Omental fat pad (tissue), 4 donors: Measurements from ENCODE around the gene AKAP13. TPM values are rescaled to one million over a fixed set of nuclear protein-coding genes. Genes with fewer than 3 reads are reported as not detected.

ENCODE experiments used
- ATAC-seq: fragments of 150-250 bp; one replicate; pipeline ENCODE4 v1.9.1; 2016; ENCODE audit warnings: mild to moderate bottlenecking, moderate library complexity; ENCODE audit not compliant: low FRiP score
- DNase-seq: peaks from one replicate; pipeline ENCODE4 v3.0.0-alpha.2; 2019; ENCODE audit warnings: low spot score
- total RNA-seq, 4 donors: library from RNA; depleted of rRNA; stranded (reverse); fragments of >200 nt; gene quantifications; one replicate each; pipeline ENCODE4 v1.1.0, GENCODE V29; 2016
- TF ChIP-seq, protein P1 (sequence below), 3 donors: fragments of 450-650 bp; IDR thresholded peaks; one replicate each; pipeline ENCODE4 v1.5.1; 2016 to 2017; ENCODE audit warnings: antibody characterized with exemption in 3 of 3, mild to moderate bottlenecking in 3 of 3, moderate library complexity in 2 of 3

AKAP13 gene
- total RNA-seq, 4 donors from 2014 or later, result 162 to 301 (median 216) TPM

DNA sequence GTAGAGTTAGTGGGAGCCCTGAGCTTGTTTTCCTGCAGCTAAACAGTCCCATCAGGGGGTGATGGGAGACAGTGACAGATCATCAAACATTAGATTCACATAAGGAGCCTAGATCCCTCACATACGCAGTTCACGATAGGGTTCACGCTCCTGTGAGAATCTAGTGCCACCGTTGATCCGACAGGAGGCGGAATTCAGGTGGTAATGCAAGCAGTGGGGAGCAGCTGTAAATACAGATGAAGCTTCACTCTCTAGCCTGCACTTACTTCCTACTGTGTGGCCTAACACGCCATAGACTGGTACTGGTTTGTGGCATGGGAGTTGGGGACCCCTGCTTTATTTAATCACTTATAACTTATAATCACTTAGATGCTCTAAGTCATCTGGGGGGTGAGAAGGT, 179.1 kb downstream of the AKAP13 start:
- ATAC-seq (no peak), DNase-seq (no peak)
- TF ChIP-seq, protein P1, sequence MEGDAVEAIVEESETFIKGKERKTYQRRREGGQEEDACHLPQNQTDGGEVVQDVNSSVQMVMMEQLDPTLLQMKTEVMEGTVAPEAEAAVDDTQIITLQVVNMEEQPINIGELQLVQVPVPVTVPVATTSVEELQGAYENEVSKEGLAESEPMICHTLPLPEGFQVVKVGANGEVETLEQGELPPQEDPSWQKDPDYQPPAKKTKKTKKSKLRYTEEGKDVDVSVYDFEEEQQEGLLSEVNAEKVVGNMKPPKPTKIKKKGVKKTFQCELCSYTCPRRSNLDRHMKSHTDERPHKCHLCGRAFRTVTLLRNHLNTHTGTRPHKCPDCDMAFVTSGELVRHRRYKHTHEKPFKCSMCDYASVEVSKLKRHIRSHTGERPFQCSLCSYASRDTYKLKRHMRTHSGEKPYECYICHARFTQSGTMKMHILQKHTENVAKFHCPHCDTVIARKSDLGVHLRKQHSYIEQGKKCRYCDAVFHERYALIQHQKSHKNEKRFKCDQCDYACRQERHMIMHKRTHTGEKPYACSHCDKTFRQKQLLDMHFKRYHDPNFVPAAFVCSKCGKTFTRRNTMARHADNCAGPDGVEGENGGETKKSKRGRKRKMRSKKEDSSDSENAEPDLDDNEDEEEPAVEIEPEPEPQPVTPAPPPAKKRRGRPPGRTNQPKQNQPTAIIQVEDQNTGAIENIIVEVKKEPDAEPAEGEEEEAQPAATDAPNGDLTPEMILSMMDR (IDR thresholded peaks at IDR 0.05), result no peak

DNA sequence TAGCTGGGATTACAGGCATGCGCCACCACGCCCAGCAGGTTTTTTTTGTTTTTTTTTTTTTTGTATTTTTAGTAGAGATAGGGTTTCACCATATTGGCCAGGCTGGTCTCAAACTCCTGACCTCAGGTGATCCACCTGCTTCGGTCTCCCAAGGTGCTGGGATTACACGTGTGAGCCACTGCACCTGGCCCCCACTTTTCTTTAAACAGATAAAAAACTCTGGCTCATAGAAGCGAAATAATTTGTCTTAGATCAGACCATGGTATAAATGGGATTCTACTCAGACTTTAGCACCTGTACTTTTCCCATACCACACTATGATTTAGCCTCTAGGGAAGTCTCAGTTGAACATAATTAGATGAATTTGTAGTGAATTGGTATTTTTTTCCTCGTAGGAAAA, 182.4 kb downstream of the AKAP13 start:
- TF ChIP-seq, protein P1 (IDR thresholded peaks at IDR 0.05), result no peak
- no peak for DNase-seq
- ATAC-seq, result no peak

DNA sequence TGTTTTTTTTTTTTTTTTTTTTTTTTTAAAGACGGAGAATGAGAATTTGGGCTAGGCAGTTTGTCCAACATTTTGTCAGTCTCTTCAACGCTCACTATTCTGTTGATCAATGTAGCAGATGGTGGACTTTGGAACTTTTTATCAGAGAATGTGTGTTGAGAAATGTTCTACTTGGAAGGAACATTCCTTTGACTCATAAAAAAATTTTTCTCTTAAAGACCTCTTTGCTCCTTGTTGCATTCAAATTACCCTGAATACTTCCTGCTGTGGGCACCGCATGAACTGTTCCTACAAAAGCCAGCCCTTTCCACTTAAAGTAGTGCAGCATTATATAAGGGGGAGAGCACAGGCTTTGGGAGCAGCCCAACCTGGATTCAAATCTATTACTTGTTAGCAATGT, 182.9 kb downstream of the AKAP13 start:
- TF ChIP-seq, protein P1 (IDR thresholded peaks at IDR 0.05), result no peak
- DNase-seq (no peak), ATAC-seq (peak; percentile 60)

DNA sequence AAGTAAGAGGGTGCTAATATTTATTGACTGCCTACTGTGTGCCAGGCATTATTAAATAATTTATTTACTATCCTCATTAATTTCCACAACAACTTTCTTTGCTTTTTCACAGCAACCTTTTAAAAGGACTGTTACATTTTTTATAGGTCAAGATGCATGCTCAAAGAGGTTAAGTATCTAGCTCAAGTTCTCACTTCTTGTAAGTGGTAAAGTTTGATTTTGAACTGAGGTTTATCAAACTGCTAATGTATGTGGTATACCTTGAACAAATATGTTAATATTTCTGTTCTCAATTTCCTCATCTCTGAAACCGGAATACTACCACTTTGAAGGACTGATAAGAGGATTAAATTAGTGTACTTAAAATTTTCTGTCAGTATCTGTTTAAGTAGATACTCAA, 183.3 kb downstream of the AKAP13 start:
- no peak for DNase-seq
- ATAC-seq, result no peak
- TF ChIP-seq, protein P1 (IDR thresholded peaks at IDR 0.05), result no peak

DNA sequence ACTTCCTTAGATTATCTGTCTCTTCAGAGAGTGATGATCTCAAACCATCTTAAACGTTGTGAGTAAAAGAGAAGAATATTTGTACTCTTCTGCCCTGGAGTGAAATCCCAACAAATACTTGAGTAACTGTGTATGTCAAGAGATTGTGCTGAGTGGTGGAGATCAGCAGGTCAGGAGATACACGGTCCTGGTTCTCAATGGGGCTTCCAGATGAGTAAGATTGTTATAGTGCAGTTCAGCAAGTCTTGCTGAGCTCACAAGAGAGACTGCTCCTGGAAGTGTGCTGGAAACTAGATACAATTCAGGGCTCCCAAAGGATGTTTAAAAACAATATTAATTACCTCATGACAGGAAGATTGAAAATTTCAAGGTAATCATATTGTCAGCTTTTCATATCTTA, 184.3 kb downstream of the AKAP13 start:
- TF ChIP-seq, protein P1 (IDR thresholded peaks at IDR 0.05), result no peak
- DNase-seq, result no peak
- peak; percentile 65 for ATAC-seq

DNA sequence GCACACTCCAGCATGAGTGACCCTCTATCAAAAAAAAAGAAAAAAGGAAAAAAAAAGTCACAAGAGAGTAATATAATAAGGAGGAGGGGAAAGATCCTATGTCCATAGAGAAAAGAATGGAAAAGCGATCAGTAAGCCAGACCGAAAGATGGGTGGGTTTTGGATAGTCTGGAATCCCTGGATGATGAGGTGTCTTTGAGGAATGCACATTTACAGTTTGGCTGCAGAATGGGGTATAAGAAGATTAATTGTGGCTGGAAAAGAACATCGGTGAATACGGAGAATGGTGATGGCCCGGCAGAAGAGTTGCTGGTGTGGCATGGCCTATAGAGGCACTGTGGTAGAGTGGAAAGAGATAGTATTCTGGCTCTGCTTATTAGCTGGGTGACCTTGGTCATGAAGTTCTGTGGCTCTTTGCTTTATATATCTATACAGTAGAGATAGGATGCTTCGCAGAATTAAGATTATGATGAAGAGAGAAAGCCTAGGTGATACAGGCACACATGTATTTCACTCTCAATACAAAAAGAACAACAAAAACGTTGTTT, 187.9 kb downstream of the AKAP13 start:
- no peak for DNase-seq
- TF ChIP-seq, protein P1 (IDR thresholded peaks at IDR 0.05), result no peak
- no peak for ATAC-seq

DNA sequence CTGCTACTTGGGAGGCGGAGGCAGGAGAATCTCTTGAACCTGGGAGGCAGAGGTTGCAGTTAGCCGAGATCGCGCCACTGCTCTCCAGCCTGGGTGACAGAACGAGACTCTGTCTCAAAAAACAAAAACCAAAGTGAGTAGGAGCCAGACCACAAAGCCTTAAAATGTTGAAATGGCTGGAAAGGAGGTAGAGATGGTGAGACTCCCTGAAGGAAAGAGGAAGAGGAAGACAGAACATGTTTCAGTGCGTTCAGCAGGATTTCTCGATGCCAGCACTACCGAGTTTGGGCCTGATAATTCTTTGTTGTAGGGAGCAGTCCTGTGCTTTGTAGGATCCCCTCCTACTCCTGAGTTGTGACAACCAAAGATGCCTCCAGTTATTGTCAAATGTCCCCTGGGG, 189.9 kb downstream of the AKAP13 start:
- DNase-seq (no peak), ATAC-seq (no peak)
- TF ChIP-seq, protein P1 (IDR thresholded peaks at IDR 0.05), result no peak
